IPS DF 19.7 (cell line): ENCODE results near the gene PTPRE.

Source experiments
- DNase-seq: peaks from one replicate; pipeline ENCODE4 v3.0.0-alpha.2; 2013; ENCODE audit warnings: low read depth, low spot score

PTPRE gene

DNA sequence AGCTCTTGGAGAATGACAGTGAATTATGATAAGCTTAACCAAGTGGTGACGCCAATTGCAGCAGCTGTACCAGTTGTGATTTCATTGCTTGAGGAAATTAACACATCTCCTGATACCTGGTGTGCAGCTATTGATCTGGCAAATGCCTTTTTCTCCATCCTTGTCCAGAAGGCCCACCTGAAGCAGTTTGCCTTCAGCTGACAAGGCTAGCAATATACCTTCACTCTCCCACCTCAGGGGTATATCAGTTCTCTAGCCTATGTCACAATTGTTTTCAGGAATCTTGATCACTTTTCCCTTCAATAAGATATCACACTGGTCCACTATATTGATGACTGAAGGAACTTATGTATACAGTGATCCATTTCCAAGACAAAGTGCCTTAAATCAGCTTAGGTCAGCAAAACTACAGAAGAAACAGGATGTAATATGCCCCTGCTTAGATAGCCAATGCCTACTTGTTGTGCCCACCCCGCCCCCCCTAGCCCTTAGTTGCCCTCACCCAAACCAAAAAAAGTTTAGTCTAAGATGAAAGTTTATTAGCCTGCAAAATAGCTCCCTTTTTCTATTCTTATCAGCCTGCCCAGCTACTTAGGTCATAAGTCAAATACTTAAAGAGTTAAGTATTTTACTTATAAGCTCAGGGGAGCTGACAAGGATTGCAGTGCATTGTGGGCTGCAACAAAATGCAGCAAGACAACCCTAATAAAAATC is 45.1 kb downstream of the PTPRE start:
- no peak for DNase-seq

DNA sequence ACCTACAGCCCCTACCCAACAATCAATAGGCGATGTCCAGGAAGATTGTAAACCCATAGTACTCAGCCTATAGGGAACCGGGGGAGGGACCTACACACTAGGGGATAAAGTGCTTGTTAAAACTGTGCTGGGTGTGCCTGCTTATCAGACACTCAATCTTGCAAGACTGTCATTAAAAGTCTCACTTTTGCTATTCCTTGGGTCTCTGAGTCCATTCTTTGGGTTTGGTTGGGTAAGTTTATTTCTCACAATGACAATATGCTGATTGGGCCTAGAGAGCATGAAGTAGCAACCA is 45.6 kb downstream of the PTPRE start:
- DNase-seq = no peak

DNA sequence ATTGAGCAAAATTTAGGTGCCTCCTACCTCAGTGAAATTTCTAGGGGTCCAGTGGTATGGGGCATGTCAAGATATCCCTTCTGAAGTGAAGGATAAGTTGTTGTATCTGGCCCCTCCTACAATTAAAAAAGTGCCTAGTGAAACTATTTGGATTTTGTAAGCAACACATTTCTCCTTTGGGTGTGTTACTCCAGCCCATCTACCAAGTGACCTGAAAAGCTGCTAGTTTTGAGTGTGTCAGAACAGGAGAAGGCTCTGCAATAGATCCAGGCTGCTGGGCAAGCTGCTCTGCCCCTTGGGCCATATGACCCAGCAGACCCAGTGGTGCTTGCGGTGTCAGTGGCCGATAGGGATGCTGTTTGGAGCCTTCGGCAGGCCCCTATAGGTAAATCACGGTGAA is 46.0 kb downstream of the PTPRE start:
- DNase-seq = no peak

DNA sequence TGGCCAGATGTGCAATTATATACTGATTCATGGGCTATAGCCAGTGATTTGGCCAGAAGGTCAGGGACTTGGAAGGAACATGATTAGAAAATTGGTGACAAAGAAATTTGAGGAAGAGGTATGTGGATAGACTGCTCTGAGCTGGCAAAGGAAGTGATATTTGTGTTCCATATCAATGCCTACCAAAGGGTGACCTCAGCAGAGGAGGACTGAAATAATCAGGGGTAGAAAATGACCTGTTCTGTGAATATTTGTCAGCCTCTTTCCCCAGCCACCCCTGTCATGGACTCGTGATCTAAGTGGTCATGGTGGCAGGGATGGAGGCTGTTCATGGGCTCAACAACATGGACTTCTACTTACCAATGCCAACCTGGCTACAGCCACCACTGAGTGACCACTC is 47.0 kb downstream of the PTPRE start:
- DNase-seq = no peak

DNA sequence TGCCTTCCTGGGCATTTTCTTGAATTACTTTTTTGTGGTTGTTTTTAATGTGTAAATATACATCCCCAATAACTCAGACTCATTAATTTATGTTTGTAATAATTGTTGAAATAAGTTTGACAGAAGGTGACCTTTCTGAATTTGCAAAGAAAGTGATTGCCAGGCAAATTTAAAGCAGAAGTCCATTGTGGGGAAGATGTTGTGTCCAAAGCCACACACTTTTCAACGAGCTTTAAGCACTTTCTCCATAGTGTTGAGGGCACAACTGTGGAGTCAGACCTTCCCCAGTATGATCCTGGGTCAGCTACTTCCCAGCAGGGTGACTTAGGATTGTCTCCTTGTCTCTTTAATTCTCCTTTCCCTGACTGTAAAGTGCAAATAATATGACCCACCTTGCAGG is 52.5 kb downstream of the PTPRE start:
- no peak for DNase-seq

DNA sequence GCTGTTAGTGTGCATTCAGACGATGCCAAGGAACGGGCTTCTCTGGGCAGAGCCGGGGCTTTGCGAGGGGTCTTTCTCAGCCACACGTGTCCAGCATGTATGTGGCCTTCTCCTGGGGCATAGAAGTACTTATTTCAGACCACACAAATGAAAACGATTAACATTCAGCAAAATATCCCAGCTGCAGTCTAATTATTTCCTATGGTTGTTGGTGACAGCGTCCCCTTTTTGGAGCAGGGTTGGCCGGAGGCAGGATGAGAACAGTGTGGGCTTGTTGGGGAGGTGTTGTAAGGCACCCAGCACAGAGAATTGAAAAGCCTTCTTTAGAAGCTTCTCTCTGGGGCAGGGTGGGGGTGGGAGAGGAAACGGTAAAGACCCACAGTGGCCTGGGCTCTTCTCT is 54.2 kb downstream of the PTPRE start:
- no peak for DNase-seq

DNA sequence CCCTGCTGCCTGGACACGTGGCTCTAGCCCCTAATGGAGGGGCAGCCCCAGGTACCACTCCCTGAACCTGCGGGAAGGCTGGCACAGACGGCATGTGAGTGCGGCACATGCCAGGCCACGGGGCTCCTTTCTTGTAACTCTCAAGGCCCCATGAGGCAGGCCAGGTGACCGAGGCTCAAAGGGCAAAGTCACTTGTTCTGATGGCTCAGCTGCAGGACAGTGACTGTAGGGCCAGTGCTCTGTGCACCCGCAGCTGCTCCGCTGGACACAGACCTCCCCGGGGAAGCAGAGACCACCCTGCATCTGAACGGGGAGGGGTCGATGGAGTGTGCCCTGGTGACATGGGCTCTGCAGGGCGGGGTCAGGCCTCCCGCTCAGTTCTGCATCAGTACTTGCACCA is 55.3 kb downstream of the PTPRE start:
- no peak for DNase-seq

DNA sequence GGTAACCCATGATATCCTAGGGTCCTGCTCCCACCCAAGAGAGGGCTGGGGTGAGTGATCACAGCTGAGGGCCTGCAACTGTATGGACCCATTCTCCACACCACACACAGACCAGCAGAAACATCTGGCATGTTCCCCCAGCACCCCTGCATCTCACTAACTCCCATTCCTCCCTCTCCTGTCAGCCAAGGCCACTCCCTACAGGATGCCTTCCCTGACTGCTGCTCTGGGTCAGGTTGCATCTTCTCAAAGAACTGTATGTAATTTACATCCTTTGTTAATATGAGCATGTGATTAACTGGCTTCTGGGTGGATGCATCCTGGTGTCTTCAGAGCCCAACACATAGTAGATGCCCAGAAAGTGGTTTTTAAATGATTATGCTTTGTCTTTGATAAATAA is 56.2 kb downstream of the PTPRE start:
- DNase-seq = no peak

DNA sequence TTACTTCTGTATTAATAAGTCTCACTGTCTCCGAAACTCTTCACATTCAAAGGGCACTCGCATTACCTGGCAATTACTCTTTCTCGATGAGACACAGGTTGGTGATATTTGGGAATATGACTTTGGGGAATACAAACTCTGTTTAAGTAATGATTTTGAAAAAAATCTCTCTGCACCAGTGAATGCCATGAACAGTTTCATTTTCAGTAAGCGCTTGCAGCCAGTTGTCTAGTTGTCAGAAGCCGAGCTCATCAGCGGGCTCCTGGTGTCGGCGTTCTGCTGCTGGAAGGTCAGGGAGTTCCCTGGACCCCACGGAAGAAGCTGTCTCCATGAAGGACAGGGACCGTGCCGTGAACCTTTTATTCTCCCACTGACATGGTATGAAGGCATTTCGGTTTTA is 57.7 kb downstream of the PTPRE start:
- no peak for DNase-seq

DNA sequence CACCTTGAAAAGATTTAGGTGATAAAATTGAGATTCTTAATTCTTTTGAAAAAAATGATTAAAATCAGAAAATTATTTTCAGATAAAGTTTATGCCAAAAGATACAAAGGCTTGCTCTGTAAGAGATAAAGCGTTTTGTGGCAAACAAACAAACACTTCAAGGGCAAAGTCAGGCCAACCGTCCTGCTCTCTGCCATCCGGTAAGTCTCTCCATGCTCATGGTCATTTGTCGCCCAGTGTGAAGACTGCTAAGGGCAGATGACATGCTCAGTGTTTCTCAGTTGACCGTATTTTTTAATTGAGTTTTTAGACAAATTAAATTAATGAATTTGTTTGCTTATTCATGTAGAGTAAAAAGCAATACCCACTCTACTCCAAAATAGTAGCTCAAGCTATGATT is 60.0 kb downstream of the PTPRE start:
- no peak for DNase-seq

DNA sequence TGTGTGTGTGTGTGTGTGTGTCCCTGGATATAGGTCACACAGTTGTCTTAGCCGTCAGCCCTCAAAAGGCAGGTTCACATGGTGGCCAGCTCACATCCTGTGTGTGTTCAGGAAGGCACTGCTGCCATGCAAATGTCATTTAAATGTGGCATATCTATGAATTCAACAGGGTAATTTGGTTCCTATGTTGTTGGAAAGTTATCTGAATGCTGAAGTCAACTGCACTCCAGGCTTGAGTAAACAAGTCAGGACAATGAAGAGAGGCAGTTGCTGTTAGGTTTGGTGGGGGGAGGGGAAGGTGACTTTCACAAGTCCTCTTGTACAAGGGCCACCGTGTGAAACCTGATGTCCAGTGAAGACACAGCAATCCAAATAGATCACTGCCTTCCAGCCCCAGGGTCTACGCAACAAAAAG is 61.1 kb downstream of the PTPRE start:
- no peak for DNase-seq

DNA sequence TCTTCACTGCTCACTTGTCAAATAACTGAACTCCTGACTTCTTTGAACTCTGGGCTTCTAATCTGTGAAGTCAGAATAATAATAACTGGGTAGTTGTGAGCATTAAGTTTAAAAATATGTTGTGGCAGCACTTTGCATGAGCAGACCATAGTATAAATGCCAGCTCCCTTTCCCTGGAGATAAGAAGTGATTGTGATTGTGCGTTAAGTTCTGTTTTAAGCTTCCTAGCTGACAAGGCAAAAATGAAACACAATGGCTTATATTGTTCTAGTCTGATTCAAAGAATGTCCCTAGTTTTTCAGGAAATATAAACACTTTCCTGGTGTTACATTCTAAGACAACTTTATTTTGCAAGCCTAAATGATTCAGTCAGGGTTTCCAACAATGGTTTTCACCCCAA is 61.8 kb downstream of the PTPRE start:
- no peak for DNase-seq

DNA sequence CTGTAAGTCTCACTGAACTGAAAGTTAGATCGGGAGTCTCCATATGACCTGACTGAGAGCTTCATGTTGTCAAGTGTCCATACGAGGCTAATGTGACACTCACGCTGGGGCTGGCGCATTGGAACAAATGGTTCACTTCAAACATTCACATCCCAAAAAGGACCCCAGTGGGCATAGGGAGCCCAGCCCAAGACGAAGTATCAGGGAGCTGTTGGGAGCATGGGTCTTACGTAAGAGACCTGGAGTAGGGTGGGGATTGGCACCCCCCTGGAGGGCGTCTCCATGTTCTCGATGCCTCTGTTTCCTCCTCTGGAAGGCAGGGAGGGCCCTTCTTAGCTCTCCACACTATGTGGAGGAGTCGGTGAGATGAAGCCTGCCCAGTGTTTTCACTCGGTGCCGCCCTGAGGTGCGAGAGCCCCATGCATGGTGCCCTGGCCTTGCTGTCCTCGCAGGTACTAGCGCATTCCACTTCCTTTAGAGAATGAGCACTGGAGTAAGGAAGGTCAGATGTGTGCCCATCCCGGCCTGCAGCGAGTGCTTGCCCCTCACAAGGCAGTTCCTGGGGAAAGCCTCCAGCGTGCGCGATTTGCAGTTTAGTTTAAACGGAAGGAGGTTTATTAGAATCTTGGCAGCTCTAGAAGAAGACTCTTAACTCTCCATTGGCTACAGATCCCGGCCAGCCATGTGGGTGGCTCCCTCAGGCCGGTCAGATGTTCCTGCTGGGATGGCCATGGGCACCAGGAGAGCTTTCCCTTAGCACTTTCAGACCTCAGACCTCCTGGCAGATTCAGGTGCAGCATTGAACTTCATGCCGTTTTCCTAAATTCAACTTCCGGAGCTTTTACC is 64.4 kb downstream of the PTPRE start:
- no peak for DNase-seq

DNA sequence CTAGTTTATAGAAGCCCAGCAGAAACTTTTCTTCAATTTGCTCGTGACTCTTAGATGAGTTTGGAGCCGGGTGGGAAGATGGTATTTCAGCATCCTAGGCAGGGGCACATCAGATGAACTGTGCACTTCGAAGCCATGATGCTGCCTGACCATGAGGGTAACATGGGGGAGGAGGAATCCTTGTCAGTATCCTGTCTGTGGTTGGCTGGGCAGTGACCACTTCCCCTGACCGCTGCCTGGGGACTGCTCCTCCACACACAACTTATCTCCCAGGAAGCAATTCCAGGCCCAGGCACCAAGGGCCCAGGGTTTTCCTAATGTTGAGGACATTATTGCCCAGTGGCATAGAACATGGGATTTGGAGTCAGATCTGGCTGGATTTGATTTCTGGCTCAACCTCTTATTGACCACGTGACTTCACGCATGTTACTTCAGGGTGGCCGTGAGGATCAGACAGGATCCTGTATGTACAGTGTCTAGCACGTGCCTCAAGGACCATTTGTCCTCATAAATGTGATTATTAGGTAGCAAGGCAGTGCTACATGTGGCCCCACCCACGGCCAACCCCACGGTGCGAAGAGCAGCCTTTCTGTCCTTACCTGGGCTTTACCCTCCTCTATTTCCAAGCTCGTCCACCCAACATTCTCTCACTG is 65.2 kb downstream of the PTPRE start:
- DNase-seq = no peak

DNA sequence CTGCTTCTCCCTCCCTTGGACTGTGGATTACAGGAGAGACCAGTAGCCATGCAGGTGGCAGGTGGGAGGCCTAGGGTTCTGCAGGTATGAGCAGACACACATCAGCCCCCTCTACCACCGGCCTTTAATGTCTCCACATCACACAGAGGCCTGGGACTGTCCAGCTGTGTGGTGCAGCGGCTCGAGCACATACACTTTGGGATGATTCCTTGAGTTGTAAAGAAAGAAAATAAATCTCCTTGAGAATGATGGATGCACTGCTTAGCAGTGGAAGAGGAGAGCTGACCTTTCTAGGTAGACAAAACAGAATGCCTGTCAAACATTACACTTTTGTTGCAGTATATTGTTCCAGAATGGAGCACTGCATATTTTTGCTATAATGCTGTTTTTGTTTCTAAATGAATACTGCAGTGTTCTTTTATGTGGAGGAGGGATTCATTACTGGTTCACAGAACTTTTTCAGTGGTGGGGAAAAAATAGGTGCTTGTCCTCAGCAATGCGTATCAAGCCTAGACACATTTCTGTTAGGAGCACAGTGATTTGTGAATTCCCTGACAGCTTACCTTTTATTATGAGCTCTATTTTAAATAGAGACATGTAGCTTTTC is 66.0 kb downstream of the PTPRE start:
- no peak for DNase-seq

DNA sequence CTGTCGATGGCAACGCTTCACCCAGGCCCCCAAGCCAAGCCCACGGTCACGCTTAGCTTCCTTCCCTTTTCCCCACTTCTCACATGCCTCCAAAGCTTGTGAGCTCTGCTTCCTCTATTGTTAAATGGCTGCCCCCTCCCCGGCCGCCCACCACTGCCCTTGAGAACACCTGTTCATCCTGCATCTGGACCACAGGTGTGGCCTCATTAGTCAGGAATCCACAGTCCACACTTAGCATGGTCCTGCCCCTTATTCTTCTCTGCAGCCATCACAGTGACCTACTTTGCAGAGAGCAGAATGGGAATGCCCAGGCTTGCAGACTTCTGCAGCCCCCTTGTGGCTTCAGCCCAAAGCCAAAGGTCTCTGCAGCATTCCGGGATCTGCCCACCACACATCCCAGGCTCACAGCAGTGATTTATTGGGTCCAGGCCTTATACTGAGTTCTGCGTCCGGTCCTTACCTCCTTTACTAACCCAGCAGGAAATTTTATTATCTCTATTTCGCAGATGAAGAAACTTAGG is 66.9 kb downstream of the PTPRE start:
- DNase-seq = peak; percentile 30

DNA sequence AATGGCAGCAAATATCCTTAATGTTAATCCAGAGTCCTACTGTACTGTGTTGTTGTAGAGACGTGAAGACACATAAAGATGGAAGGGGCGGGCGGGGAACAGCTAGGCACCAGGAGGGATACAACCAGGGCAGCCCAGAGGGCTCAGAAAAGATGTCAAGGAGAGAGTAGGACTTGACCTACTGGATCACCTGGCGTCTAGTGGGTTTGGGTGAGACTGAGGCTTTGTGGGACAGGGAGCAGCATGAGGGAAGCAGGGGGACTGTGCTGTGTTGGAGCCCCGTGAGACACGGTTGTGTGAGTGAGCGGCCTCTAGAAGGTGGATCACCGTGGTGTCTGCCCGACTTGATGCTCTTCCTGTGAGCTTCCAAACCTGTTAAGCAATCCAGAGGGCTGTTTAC is 68.0 kb downstream of the PTPRE start:
- no peak for DNase-seq

DNA sequence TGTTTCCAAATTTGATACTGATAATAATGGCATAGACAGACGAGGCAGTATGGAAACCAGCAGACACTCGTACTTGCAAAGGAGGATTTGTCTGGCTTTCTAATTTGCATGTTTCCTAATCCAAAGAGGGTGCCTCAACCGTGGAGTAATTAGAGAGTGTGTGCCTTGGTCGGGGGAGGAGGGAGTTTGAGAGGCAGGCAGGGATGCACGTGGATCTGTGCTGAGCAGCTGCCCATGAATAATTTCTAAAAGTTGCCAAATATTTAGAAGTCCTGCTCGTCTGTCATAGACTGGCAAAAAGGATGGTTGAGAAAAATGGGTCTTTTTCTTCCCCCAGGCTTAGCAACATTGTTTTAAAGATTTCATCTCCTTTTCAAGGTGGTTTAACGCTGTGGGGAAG is 69.4 kb downstream of the PTPRE start:
- DNase-seq = no peak

DNA sequence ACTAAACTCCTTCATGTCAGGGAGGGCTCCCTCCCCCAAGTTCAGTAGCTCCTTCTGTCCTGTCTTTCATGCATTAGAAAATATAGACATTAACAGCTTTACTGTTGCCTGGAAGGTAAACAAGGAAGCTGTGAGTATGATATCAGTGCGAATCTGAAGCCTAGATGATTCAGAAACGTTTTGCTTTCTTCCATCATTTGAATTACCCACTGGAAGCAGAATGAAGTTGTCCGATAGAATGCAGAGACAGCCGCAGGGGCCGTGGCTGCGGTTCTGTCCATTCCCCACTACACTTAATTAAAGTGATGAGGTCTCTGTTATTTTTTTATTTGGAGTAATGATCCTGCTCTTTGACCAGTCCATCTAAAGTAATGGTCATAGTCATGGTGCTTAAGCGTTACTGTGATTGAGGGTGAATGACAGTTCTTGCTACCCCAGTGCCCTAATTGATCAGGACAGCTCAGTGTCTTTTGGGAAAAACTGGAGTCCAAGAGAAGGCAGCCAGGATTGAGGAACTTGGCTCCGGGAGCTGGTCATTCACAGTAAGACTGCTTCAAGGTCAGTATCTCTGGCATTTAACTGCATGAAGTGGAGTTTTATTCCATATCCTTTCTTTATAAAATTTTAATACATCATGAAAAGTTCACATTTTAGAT is 69.9 kb downstream of the PTPRE start:
- DNase-seq = no peak

DNA sequence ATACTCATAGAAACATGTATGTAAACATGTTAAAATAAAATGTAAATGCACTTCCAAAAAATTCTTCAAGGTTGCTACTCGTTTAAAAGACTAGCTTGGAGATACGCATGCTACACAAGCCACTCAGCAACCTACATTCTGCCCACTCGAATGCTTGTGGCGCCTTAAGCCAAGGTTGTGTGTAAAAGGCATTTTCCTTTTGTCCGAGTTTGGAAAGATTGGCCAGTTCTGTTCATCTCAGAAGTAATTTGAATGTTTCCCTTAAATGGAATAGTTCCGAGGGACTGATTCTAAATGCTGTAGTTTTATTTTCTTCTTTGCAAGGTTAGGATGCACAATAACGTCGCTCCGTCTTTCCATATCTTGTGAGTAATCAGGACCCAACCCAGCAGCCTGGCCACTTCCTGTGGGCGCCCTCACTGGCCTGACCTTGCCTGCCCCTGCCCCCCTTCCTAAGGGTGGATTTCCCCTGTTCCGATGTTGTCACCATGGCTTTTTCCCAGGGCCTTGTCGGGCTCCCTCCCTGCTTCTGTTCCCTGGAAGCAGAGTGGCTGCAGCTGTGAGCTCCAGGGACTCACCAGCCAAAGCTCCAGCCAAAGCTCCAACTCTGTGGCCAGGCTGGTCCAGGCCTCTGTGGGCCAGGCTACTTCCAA is 70.6 kb downstream of the PTPRE start:
- no peak for DNase-seq

DNA sequence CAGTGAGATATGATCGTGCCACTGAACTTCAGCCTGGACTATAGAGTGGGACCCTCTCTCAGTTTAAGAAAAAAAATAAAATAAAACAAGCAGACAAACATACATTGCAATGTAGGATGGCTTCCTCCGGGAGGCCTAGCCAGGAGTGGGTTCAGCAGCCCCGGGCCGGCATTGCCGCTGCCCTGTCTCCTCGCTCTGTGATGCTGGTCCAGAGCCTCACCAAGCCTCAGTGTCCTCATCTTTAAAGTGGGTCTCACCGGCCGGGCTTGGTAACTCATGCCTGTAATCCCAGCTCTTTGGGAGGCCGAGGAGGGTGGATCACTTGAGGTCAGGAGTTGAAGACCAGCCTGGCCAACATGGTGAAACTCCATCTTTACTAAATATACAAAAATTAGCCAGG is 71.6 kb downstream of the PTPRE start:
- no peak for DNase-seq
